Immature natural killer cell (primary cell): Measurements from ENCODE around the gene UPF1. TPM values are rescaled to one million over a fixed set of nuclear protein-coding genes. Genes with fewer than 3 reads are reported as not detected.

Source experiments
- DNase-seq, 3 donors: peaks; one replicate each; pipeline ENCODE4 v3.0.0; 2022; ENCODE audit warnings: mixed read lengths in 1 of 3
- H3K27ac Mint-ChIP-seq, 6 donors: one replicate each; pipeline ENCODE4 v1.8.0; 2020; ENCODE audit warnings: mixed read lengths in 6 of 6, mild to moderate bottlenecking in 5 of 6, inconsistent platforms in 4 of 6, moderate library complexity in 3 of 6
- H3K27me3 Mint-ChIP-seq, 3 donors: one replicate each; pipeline ENCODE4 v1.8.0; 2020 to 2021; ENCODE audit warnings: low read depth in 3 of 3, mild to moderate bottlenecking in 3 of 3, mixed read lengths in 3 of 3, moderate library complexity in 3 of 3, inconsistent platforms in 1 of 3
- H3K36me3 Mint-ChIP-seq, 3 donors: one replicate each; pipeline ENCODE4 v1.8.0; 2020; ENCODE audit warnings: mixed read lengths in 3 of 3, inconsistent platforms in 2 of 3, mild to moderate bottlenecking in 2 of 3
- H3K4me1 Mint-ChIP-seq, 2 donors: one replicate each; pipeline ENCODE4 v1.8.0; 2020; ENCODE audit warnings: inconsistent platforms in 2 of 2, mild to moderate bottlenecking in 2 of 2, mixed read lengths in 2 of 2, moderate library complexity in 1 of 2
- H3K4me3 Mint-ChIP-seq, 5 donors: one replicate each; pipeline ENCODE4 v1.8.0; 2020; ENCODE audit warnings: mild to moderate bottlenecking in 5 of 5, mixed read lengths in 5 of 5, inconsistent platforms in 3 of 5, moderate library complexity in 3 of 5
- H3K9me3 Mint-ChIP-seq, 6 donors: one replicate each; pipeline ENCODE4 v1.8.0; 2020; ENCODE audit warnings: mild to moderate bottlenecking in 6 of 6, mixed read lengths in 6 of 6, inconsistent platforms in 4 of 6, moderate library complexity in 3 of 6
- polyA plus RNA-seq, 3 donors: library from polyadenylated mRNA; unstranded; fragments of 300-500 nt; fragmentation: Illumina TruSeq; gene quantifications; one replicate each; pipeline ENCODE4 v1.2.3, GENCODE V29; 2021

Gene UPF1
- polyA plus RNA-seq, 3 donors from 2014 or later = 1.1 to 16.6 (median 5.2) TPM

GRCh38 chr19:18860302-18860700 is 28.5 kb downstream of the UPF1 start:
- H3K27ac Mint-ChIP-seq = no peak overlapping the region

DNA sequence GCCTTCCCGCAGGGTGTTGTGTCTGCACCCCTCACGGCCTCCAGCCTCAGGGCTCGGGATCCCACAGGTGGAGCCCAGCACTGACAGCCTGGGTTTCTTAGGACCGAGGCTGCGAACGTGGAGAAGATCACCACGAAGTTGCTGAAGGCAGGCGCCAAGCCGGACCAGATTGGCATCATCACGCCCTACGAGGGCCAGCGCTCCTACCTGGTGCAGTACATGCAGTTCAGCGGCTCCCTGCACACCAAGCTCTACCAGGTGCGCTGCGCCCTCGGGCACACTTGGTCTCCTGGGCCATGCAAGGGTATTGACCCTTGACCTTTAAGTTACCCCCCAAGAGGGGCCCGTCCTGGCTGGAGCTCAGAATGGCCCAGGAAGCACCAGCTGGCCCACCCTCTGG is 29.0 kb downstream of the UPF1 start:
- Mint-ChIP-seq H3K4me3 (no peak overlapping the region), H3K36me3 (peaks cover 3 to 31% (median 4%) of the 10 kb centered on the region in 3 donors), H3K27me3 (peaks cover 2 to 7% (median 5%) of the 10 kb centered on the region in 3 donors), H3K4me1 (peaks cover 10 to 11% of the 10 kb centered on the region in 2 donors), H3K9me3 (no peaks in the 10 kb centered on the region), H3K27ac (peak overlapping the region in 3 of 6 donors; percentile 55 to 80 (median 71))
- no peak for DNase-seq

More at GRCh38 chr19:18860302-18860700, 28.5 kb downstream of the UPF1 start:
- DNase-seq = no peak
- peaks cover 4 to 32% (median 5%) of the 10 kb centered on the region in 3 donors for H3K36me3 Mint-ChIP-seq
- H3K27me3 Mint-ChIP-seq = peaks cover 2 to 7% (median 5%) of the 10 kb centered on the region in 3 donors
- no peaks in the 10 kb centered on the region for H3K9me3 Mint-ChIP-seq
- H3K4me1 Mint-ChIP-seq = peaks cover 10 to 11% of the 10 kb centered on the region in 2 donors
- H3K4me3 Mint-ChIP-seq = no peak overlapping the region

GRCh38 chr19:18861235-18861634 is 29.5 kb downstream of the UPF1 start:
- peaks cover 2 to 34% (median 3%) of the 10 kb centered on the region in 3 donors for H3K36me3 Mint-ChIP-seq
- H3K4me1 Mint-ChIP-seq = peaks cover 10 to 11% of the 10 kb centered on the region in 2 donors
- peaks cover 2 to 5% (median 4%) of the 10 kb centered on the region in 3 donors for H3K27me3 Mint-ChIP-seq
- peak overlapping the region in 3 of 6 donors; percentile 50 to 80 (median 71) for H3K27ac Mint-ChIP-seq
- peak in 1 of 3 donors; percentile 19 for DNase-seq
- H3K9me3 Mint-ChIP-seq = no peaks in the 10 kb centered on the region
- no peak overlapping the region for H3K4me3 Mint-ChIP-seq

- H3K27me3 Mint-ChIP-seq = peaks cover 2 to 7% (median 2%) of the 10 kb centered on the region in 3 donors
- H3K36me3 Mint-ChIP-seq = peaks cover 0 to 31% (median 3%) of the 10 kb centered on the region in 3 donors
- no peak for DNase-seq
- no peak overlapping the region for H3K27ac Mint-ChIP-seq
- H3K9me3 Mint-ChIP-seq = no peaks in the 10 kb centered on the region
- H3K4me1 Mint-ChIP-seq = peaks cover 12 to 14% of the 10 kb centered on the region in 2 donors
- no peak overlapping the region for H3K4me3 Mint-ChIP-seq
Observed at GRCh38 chr19:18861917-18862316, 30.2 kb downstream of the UPF1 start.

DNA sequence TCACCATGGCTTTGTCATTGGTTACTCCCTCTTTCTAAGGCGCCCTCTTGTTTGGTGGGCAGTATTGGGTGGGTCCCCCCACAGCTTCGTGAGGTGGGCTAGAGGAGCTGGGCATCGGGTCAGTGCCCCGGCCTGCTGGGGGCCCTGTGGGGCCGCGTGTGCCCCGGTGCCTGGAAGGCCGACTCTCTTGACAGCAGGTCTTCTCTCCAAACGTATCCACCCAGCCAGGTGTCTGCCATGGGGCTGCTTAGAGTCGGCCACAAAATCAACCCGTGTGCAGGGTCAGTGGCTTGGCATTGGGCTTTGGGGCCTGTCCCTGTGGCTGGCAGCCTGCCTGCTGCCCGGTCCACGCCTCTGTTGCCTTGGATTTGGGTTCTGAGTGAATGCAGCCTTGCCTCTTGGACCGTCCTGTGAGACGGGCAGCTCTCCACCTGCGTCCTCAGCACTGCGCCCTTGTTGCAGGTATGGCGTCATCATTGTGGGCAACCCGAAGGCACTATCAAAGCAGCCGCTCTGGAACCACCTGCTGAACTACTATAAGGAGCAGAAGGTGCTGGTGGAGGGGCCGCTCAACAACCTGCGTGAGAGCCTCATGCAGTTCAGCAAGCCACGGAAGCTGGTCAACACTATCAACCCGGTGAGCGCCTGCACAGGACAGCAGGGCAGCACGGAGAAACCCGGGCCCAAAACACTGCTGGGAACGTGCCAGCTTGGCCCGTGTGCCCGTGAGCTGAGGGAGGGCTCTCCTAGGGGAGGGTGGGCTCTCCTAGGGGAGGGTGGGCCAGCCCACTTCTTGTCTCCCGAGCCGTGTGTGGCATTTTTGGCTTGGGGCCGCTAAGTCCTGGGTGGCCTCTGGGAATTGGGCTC is 31.4 kb downstream of the UPF1 start:
- Mint-ChIP-seq H3K4me1 (peaks cover 15% of the 10 kb centered on the region in 2 donors), H3K9me3 (no peaks in the 10 kb centered on the region), H3K4me3 (no peak overlapping the region), H3K36me3 (peaks cover 0 to 29% (median 3%) of the 10 kb centered on the region in 3 donors), H3K27ac (no peak overlapping the region), H3K27me3 (peaks cover 0 to 14% (median 2%) of the 10 kb centered on the region in 3 donors)
- no peak for DNase-seq

DNA sequence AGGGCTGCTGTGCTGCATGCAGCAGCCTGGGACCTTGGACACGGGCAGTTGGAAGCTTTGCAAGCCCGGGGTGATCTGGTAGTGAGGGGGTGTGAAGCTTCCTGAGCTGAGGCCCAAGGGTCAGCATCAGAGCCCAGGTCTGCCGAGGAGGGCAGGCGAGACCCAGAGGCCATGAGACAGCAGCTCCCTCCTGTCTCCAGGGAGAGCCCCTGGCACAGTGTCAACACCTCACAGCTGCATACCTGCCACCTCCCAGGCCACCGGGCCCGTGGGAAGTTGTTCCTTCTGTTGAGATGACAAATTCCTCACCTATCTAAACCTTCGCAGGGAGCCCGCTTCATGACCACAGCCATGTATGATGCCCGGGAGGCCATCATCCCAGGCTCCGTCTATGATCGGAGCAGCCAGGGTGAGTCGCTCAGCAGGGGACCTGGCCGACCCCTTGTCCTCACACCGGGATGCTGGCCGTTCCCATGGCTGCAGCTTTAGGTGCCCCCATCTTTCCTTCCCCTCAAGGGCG is 32.1 kb downstream of the UPF1 start:
- H3K4me1 Mint-ChIP-seq = peaks cover 15% of the 10 kb centered on the region in 2 donors
- H3K36me3 Mint-ChIP-seq = peaks cover 0 to 28% (median 3%) of the 10 kb centered on the region in 3 donors
- DNase-seq = no peak
- H3K27me3 Mint-ChIP-seq = peaks cover 0 to 14% (median 2%) of the 10 kb centered on the region in 3 donors
- H3K4me3 Mint-ChIP-seq = no peak overlapping the region
- H3K9me3 Mint-ChIP-seq = no peaks in the 10 kb centered on the region
- H3K27ac Mint-ChIP-seq = no peak overlapping the region

GRCh38 chr19:18865106-18865972 is 33.6 kb downstream of the UPF1 start:
- H3K27me3 Mint-ChIP-seq = peaks cover 0 to 14% (median 2%) of the 10 kb centered on the region in 3 donors
- DNase-seq = no peak
- H3K4me3 Mint-ChIP-seq = no peak overlapping the region
- H3K9me3 Mint-ChIP-seq = no peaks in the 10 kb centered on the region
- H3K27ac Mint-ChIP-seq = peak overlapping the region in 1 of 6 donors; percentile 23
- H3K4me1 Mint-ChIP-seq = peaks cover 15 to 16% of the 10 kb centered on the region in 2 donors
- H3K36me3 Mint-ChIP-seq = peaks cover 0 to 28% (median 3%) of the 10 kb centered on the region in 3 donors

DNA sequence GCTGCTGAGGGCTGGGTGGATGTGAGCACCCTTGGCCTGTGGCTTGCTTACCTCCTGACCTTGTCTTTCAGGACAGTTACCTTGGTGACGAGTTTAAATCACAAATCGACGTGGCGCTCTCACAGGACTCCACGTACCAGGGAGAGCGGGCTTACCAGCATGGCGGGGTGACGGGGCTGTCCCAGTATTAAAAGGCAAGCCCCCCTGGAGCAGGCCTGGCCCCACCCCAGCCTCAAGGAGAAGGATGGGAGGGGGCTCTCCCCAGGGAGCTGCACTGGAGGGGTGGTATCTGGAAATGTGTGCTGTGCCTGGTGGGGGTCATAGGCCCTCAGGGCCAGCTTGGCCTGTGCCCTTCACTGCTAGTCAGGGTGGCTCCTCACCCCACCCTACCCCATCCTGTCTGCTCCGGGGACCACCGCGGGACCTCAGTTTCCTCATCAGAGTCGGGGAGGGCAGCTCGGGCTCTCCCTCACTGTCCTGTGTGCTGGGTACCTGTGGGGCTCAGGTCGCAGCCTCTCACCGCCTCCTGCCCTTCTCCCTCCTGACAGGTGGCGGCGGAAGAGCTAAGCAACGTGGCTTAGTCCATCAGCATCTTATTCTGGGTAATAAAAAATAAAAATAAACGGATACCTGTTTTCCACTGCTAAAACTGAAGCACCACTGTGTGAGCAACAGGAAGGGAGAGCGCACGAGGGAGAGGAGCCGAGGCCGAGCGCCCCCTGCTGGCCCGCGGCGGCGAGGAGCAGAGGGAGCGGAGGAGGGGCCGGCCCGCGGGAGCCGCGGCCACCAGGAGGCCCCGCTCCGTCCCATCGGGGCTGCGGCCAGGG is 34.4 kb downstream of the UPF1 start:
- H3K4me1 Mint-ChIP-seq = peaks cover 13 to 14% of the 10 kb centered on the region in 2 donors
- H3K36me3 Mint-ChIP-seq = peaks cover 0 to 20% (median 0%) of the 10 kb centered on the region in 3 donors
- H3K4me3 Mint-ChIP-seq = no peak overlapping the region
- no peaks in the 10 kb centered on the region for H3K9me3 Mint-ChIP-seq
- DNase-seq = peak; percentile 49 to 52 (median 50)
- peaks cover 0 to 15% (median 2%) of the 10 kb centered on the region in 3 donors for H3K27me3 Mint-ChIP-seq
- H3K27ac Mint-ChIP-seq = peak overlapping the region in 1 of 6 donors; percentile 23

DNA sequence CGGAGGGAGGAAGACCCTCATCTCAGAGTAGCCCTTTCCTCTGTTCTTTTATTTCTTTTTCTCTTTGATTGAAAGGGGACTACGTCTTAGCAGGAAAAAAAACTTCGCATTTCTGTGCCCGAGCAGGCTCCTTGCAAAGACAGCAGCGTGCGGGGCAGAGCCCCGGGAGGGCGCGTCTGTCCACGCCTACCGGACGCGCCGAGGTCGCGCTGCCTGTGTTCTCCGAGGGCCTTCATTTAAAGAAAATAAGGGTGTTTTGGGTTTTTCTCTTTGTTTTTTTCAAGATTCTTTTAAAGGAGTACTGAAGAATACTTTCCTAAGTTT is 35.0 kb downstream of the UPF1 start:
- Mint-ChIP-seq H3K27ac (no peak overlapping the region), H3K9me3 (no peaks in the 10 kb centered on the region), H3K36me3 (peaks cover 0 to 17% (median 3%) of the 10 kb centered on the region in 3 donors), H3K27me3 (peaks cover 0 to 11% (median 4%) of the 10 kb centered on the region in 3 donors), H3K4me3 (no peak overlapping the region), H3K4me1 (peaks cover 13 to 15% of the 10 kb centered on the region in 2 donors)
- DNase-seq = no peak

DNA sequence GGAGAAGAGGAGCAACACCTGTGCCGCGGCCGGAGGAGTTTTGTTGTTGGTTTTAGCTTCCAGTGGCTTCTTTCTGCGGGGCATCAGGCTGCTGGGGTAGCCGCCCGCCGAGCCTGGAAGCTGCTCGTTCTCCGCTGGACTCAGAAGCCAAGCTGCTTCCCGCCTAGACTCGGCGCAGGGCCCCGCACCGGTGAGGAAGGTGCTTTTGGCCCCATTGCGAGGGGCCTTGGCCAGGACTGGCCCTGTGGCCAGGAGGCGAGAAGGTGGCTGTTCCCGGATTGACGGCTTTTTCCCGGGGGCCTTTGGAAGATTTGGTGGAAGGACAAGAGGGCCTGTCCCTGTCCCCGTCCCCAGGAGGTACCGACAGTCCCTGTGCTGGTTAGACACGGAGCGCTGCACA is 35.4 kb downstream of the UPF1 start:
- Mint-ChIP-seq H3K27me3 (peaks cover 0 to 13% (median 4%) of the 10 kb centered on the region in 3 donors), H3K9me3 (no peaks in the 10 kb centered on the region), H3K4me1 (peaks cover 13 to 16% of the 10 kb centered on the region in 2 donors), H3K36me3 (peaks cover 0 to 15% (median 3%) of the 10 kb centered on the region in 3 donors), H3K4me3 (peak overlapping the region in 1 of 5 donors; percentile 27), H3K27ac (no peak overlapping the region)
- no peak for DNase-seq

DNA sequence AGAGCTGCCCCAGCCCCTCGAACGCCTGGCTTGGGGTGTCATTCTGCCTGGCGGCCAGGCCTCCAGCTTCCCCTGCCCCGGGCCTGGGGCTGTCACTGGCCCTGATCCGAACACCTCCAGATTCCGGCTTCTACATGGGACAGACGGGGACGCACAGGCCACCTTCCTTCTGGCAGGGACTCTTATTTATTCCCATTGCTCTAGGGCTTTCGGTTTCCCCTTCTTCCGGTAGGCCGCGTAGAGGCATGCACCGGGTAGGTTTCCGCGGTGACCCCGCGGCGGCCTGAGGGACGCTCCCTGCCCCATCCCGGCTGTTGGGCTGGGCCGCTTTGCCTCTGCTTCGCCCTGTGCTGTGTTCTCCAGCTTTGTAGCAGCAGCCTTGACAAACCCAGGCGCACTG is 36.0 kb downstream of the UPF1 start:
- DNase-seq = no peak
- no peak overlapping the region for H3K27ac Mint-ChIP-seq
- H3K4me1 Mint-ChIP-seq = peaks cover 13 to 16% of the 10 kb centered on the region in 2 donors
- H3K4me3 Mint-ChIP-seq = no peak overlapping the region
- peaks cover 0 to 14% (median 4%) of the 10 kb centered on the region in 3 donors for H3K27me3 Mint-ChIP-seq
- peaks cover 0 to 12% (median 3%) of the 10 kb centered on the region in 3 donors for H3K36me3 Mint-ChIP-seq
- no peaks in the 10 kb centered on the region for H3K9me3 Mint-ChIP-seq

DNA sequence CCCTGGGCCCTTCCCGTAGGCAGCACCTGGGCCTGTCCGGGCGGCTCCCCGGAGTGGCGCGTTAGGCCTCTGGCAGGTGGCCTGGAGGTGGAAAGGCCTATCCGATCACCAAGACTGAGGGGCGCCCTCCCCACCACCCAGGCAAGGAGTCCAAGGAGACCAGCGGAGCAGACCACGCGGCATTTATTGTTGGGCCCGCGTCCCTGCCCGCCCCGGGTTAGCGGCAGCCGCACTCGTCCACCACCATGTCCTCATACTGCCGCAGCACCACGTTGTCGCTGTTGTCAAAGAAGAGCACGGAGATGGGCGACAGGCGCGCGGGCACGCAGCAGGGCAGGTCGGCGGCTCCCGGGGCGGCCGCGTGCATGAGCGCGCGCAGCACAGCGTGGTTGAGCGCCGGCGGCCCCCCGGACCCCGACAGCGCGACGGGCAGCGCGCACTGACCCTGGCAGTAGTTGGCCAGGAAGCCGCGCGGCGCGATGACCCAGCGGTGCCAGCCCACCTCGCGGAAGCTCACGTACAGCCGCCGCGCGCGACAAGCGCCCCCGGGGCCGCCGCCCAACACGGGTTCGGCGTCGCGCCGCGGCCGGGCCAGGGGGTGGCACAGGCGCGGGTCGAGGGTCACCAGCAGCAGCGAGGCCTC is 36.7 kb downstream of the UPF1 start:
- Mint-ChIP-seq H3K4me1 (peaks cover 13 to 16% of the 10 kb centered on the region in 2 donors), H3K27ac (no peak overlapping the region), H3K4me3 (no peak overlapping the region), H3K9me3 (no peaks in the 10 kb centered on the region), H3K27me3 (peaks cover 0 to 14% (median 4%) of the 10 kb centered on the region in 3 donors), H3K36me3 (peaks cover 0 to 12% (median 7%) of the 10 kb centered on the region in 3 donors)
- no peak for DNase-seq
